GM06990 (cell line): Measurements from ENCODE around the gene STK24.

ENCODE experiments used
- DNase-seq: peaks from one replicate; pipeline ENCODE4 v3.0.0-alpha.2; 2011; ENCODE audit not compliant: insufficient read length; ENCODE audit errors: extremely low read depth
- H3K27me3 ChIP-seq: replicated peaks from 2 replicates; pipeline ENCODE4 v1.6.0; 2011; ENCODE audit warnings: low read length; ENCODE audit not compliant: control insufficient read depth, insufficient read depth
- H3K36me3 ChIP-seq: 2 replicates; pipeline ENCODE4 v1.5.1; 2011; ENCODE audit warnings: low read length; ENCODE audit not compliant: control insufficient read depth, insufficient read depth
- H3K4me3 ChIP-seq: replicated peaks from 2 replicates; pipeline ENCODE4 v1.5.1; 2011; ENCODE audit warnings: low read depth, mild to moderate bottlenecking, control low read depth, low read length
- TF ChIP-seq, protein P1 (sequence below): IDR thresholded peaks from 2 replicates; pipeline ENCODE4 v1.5.1; 2011; ENCODE audit warnings: low read length, control low read depth, mild to moderate bottlenecking, inconsistent platforms; ENCODE audit not compliant: insufficient read depth, poor library complexity, severe bottlenecking

STK24 gene

DNA sequence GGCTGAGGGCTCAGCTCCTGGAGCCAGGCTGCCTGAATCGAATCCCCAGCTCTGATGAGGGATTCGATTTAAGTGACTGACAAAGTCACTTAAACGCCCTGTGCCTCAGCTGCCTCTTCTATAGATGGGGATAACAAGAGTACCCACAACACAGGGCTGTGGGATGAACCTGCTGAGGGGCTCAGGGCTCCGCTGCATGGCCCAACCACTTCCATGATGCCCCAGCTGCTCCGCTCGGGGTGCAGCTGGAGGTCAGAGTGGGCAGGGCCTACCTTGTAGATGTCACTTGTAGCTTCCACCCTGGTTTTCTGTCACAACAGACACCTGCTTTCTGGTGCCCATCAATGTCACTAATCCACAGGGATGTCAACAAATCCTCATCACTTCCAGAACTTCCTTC lies 39.2 kb downstream of the STK24 start:
- TF ChIP-seq, protein P1, sequence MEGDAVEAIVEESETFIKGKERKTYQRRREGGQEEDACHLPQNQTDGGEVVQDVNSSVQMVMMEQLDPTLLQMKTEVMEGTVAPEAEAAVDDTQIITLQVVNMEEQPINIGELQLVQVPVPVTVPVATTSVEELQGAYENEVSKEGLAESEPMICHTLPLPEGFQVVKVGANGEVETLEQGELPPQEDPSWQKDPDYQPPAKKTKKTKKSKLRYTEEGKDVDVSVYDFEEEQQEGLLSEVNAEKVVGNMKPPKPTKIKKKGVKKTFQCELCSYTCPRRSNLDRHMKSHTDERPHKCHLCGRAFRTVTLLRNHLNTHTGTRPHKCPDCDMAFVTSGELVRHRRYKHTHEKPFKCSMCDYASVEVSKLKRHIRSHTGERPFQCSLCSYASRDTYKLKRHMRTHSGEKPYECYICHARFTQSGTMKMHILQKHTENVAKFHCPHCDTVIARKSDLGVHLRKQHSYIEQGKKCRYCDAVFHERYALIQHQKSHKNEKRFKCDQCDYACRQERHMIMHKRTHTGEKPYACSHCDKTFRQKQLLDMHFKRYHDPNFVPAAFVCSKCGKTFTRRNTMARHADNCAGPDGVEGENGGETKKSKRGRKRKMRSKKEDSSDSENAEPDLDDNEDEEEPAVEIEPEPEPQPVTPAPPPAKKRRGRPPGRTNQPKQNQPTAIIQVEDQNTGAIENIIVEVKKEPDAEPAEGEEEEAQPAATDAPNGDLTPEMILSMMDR = no peak
- Histone ChIP-seq H3K4me3 (no peak overlapping the region), H3K36me3 (peaks cover 8% of the 10 kb centered on the region), H3K27me3 (no peaks in the 10 kb centered on the region)
- DNase-seq = no peak

DNA sequence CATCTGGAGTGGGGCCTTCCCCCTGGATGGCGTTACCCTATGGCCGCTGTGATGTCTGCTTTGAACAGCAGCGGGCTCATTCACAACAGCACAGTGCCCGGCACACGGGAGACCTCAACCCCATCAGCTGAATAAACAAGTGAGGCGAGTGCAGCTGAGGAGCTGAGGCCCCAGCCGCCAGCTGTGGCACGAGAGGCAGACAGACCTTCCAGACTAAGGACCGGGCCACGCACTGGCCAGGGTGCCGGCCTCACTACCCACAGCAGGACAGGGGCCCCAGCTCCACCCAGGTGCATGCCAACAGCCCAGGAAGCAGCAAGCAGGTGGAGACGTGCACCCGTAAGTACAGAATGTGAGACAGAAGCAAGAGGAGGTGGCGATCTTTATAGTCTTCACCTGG lies 39.6 kb downstream of the STK24 start:
- DNase-seq = no peak
- TF ChIP-seq, protein P1 = no peak
- no peak overlapping the region for H3K4me3 ChIP-seq
- peaks cover 8% of the 10 kb centered on the region for H3K36me3 ChIP-seq
- no peaks in the 10 kb centered on the region for H3K27me3 ChIP-seq

DNA sequence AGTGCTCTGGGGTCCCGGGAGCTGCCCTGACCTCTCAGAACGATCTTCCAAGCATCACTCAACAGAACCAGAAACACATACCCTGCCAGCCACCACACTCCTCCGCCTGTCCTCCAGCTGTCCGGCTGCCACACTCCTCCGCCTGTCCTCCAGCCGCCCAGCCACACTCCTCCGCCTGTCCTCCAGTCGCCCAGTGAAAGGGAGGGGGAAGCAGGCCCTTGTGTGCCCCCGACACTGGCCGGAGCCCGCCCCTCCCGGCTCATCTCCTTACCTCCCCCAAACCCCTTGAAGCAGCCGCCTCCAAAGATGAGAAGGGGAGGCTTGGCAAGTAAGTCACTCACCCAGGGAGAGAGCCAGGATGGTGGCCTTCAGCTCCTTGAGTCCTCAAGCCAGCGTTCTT lies 40.2 kb downstream of the STK24 start:
- no peak for DNase-seq
- TF ChIP-seq, protein P1 = no peak
- H3K36me3 ChIP-seq = peaks cover 8% of the 10 kb centered on the region
- H3K27me3 ChIP-seq = no peaks in the 10 kb centered on the region
- H3K4me3 ChIP-seq = no peak overlapping the region

DNA sequence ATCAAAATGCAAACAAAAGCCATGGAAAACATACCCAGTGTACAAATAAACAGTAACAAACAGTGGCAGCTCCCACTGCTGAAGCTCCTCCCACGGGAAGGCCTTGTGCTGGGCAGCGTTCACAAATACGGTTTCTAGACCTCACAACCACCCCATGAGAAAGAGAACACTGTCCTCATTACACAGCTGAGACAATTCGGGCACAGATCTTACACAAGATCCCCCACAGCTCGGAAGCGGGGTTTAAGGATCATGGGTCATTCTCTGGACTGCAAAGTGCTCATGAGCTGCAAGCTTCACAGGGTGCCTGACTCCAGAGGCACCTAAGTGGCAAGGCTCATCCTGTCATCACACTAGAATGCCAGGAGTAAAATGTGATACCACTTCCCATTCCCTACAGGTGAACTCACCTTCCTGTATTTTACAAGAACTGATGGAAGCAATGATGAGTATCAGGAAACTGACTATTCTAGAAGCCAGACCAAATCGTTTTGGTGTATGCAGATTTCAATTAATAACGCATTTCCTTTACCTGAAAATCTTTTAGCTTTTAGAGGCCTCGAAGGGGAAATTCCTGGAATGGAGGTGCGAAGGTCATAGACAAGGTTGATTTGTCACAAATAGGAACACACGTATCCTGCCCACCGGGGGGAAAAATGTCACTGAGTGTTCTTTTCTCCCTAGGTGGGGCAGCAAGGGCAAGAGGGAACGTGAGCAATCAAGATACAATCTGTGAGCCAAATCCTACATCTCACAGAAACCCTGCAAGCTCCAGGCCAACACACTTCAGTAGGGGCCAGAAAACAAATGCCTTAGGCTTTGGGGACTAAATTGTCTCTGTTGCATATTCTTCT lies 41.2 kb downstream of the STK24 start:
- TF ChIP-seq, protein P1 = no peak
- peaks cover 8% of the 10 kb centered on the region for H3K36me3 ChIP-seq
- no peaks in the 10 kb centered on the region for H3K27me3 ChIP-seq
- no peak overlapping the region for H3K4me3 ChIP-seq
- DNase-seq = no peak

DNA sequence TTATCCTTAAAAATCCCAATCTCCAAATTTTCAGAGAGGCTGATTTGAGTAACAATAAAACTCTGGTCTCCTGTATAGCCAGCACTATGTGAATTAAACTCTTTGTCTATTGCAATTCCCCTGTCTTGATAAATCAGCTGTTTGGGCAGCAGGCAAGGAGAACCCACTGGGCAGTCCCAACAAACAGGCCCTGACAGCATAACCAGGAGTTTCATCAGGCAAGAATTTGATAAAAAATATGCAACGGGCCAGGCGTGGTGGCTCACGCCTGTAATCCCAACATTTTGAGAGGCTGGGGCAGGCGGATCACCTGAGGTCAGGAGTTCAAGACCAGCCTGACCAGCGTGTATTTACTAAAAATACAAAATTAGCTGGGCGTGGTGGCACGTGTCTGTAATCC lies 42.1 kb downstream of the STK24 start:
- H3K27me3 ChIP-seq = no peaks in the 10 kb centered on the region
- H3K36me3 ChIP-seq = peaks cover 8% of the 10 kb centered on the region
- DNase-seq = no peak
- no peak overlapping the region for H3K4me3 ChIP-seq
- TF ChIP-seq, protein P1 = no peak
